Osteocyte (in vitro differentiated cells): ENCODE results near the gene EMILIN1. TPM values are rescaled to one million over a fixed set of nuclear protein-coding genes. Genes with fewer than 3 reads are reported as not detected.

Source experiments
- DNase-seq: peaks from one replicate; pipeline ENCODE4 v3.0.0; 2021; ENCODE audit warnings: mixed read lengths; ENCODE audit not compliant: unreplicated experiment; ENCODE audit errors: extremely low spot score
- H3K27ac Mint-ChIP-seq: one replicate; pipeline ENCODE4 v1.8.0; 2021; ENCODE audit warnings: mild to moderate bottlenecking, mixed read lengths; ENCODE audit not compliant: unreplicated experiment
- H3K27me3 Mint-ChIP-seq: one replicate; pipeline ENCODE4 v1.8.0; 2021; ENCODE audit warnings: mixed read lengths; ENCODE audit not compliant: unreplicated experiment
- H3K36me3 Mint-ChIP-seq: one replicate; pipeline ENCODE4 v1.8.0; 2021; ENCODE audit warnings: mixed read lengths; ENCODE audit not compliant: unreplicated experiment
- H3K4me1 Mint-ChIP-seq: one replicate; pipeline ENCODE4 v1.8.0; 2021; ENCODE audit warnings: mixed read lengths; ENCODE audit not compliant: unreplicated experiment
- H3K4me3 Mint-ChIP-seq: one replicate; pipeline ENCODE4 v1.8.0; 2021; ENCODE audit warnings: mild to moderate bottlenecking, moderate library complexity, mixed read lengths; ENCODE audit not compliant: unreplicated experiment
- H3K9me3 Mint-ChIP-seq: one replicate; pipeline ENCODE4 v1.8.0; 2021; ENCODE audit warnings: mixed read lengths; ENCODE audit not compliant: unreplicated experiment
- total RNA-seq: library from RNA; stranded (reverse); gene quantifications from 2 replicates; pipeline ENCODE4 v1.2.1, GENCODE V29; 2021
- TF ChIP-seq, protein P1 (sequence below): fragments of 200-600 bp; sonication (generic); IDR thresholded peaks from 2 replicates; pipeline ENCODE4 v1.5.0; 2021; ENCODE audit warnings: antibody characterized with exemption, mild to moderate bottlenecking, moderate library complexity

The EMILIN1 gene
- total RNA-seq, 1 donor from 2014 or later, result 206 TPM

DNA sequence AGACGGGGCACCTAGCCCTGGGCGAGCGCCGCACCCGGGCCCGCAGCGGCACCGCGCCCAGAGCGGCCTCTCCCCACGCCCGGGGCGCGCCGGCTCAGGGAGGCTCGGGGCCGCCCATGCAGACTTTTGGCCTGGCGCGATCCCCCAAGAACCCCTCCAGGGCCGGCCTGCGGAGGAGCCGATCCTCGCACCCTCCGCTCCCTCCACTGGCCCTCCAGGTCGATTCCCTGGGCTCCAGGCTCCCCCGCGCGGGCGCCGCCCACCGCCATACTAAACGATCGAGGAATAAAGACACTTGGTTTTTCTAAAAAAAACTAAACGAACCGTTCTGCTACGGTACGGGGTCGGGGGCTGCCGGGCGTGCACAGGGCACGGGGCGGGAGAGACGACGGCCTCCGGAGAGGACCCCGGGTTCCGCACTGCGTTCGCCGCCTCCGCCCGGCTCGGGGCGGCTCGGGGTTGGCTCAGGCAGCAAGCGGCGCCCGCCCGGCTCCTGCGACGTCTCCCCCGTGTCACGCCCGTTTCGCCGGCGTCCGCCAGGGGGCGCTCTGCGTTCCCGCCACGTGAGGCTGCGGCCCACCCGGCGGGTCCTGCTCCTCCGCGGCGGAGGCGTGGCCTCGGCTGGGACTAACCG is 7.8 kb downstream of the EMILIN1 start:
- DNase-seq, result peak; percentile 99
- Mint-ChIP-seq H3K27ac (peak overlapping the region; percentile 80), H3K4me3 (peak overlapping the region; percentile 79), H3K36me3 (peaks cover 4% of the 10 kb centered on the region), H3K27me3 (no peaks in the 10 kb centered on the region), H3K9me3 (no peaks in the 10 kb centered on the region), H3K4me1 (peaks cover 21% of the 10 kb centered on the region)
- TF ChIP-seq, protein P1, sequence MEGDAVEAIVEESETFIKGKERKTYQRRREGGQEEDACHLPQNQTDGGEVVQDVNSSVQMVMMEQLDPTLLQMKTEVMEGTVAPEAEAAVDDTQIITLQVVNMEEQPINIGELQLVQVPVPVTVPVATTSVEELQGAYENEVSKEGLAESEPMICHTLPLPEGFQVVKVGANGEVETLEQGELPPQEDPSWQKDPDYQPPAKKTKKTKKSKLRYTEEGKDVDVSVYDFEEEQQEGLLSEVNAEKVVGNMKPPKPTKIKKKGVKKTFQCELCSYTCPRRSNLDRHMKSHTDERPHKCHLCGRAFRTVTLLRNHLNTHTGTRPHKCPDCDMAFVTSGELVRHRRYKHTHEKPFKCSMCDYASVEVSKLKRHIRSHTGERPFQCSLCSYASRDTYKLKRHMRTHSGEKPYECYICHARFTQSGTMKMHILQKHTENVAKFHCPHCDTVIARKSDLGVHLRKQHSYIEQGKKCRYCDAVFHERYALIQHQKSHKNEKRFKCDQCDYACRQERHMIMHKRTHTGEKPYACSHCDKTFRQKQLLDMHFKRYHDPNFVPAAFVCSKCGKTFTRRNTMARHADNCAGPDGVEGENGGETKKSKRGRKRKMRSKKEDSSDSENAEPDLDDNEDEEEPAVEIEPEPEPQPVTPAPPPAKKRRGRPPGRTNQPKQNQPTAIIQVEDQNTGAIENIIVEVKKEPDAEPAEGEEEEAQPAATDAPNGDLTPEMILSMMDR, result peak; percentile 90

DNA sequence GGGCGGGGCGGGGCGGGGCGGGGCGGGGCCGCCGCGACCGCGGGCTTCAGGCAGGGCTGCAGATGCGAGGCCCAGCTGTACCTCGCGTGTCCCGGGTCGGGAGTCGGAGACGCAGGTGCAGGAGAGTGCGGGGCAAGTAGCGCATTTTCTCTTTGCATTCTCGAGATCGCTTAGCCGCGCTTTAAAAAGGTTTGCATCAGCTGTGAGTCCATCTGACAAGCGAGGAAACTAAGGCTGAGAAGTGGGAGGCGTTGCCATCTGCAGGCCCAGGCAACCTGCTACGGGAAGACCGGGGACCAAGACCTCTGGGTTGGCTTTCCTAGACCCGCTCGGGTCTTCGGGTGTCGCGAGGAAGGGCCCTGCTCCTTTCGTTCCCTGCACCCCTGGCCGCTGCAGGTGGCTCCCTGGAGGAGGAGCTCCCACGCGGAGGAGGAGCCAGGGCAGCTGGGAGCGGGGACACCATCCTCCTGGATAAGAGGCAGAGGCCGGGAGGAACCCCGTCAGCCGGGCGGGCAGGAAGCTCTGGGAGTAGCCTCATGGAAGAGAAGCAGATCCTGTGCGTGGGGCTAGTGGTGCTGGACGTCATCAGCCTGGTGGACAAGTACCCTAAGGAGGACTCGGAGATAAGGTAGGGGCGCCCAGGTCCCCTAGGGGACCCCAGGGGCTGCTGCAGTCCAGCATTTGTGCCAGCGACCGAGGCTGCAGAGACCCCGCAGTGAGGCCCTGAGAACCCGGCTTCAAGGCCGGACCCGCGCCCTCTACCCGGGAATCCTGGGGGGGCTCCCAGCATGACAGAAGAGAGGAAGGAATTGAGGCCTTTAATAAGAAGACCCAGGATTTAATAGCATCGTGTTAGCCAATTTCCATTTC is 8.5 kb downstream of the EMILIN1 start, which contains the start of gene KHK:
Gene KHK, plus strand, starts transcription at position 49 of the 870 bp plus-strand sequence. Its CDS starts 488 bp downstream, at position 537.
- Mint-ChIP-seq H3K4me3 (peak within 1 kb of the TSS; percentile 79), H3K36me3 (peaks cover 1% of the 10 kb centered on the region), H3K27me3 (no peaks in the 10 kb centered on the region), H3K4me1 (peaks cover 16% of the 10 kb centered on the region), H3K27ac (peak within 1 kb of the TSS; percentile 80), H3K9me3 (no peaks in the 10 kb centered on the region)
- TF ChIP-seq, protein P1, result no peak
- peak; percentile 84 for DNase-seq

GRCh38 chr2:27087823-27088410 is 9.5 kb downstream of the EMILIN1 start:
- Mint-ChIP-seq H3K4me3 (no peak overlapping the region), H3K36me3 (peaks cover 1% of the 10 kb centered on the region)
- TF ChIP-seq, protein P1, result no peak

GRCh38 chr2:27088634-27089033 is 10.2 kb downstream of the EMILIN1 start:
- Mint-ChIP-seq H3K4me1 (peaks cover 16% of the 10 kb centered on the region), H3K36me3 (no peaks in the 10 kb centered on the region), H3K27me3 (no peaks in the 10 kb centered on the region), H3K27ac (no peak overlapping the region), H3K4me3 (no peak overlapping the region), H3K9me3 (no peaks in the 10 kb centered on the region)
- TF ChIP-seq, protein P1, result no peak
- DNase-seq, result no peak

More at GRCh38 chr2:27087823-27088410, 9.5 kb downstream of the EMILIN1 start:
- Mint-ChIP-seq H3K4me1 (peaks cover 16% of the 10 kb centered on the region), H3K27ac (no peak overlapping the region), H3K9me3 (no peaks in the 10 kb centered on the region), H3K27me3 (no peaks in the 10 kb centered on the region)
- no peak for DNase-seq
